H1 (cell line): ENCODE data around the gene GRM5. TPM values are rescaled to one million over a fixed set of nuclear protein-coding genes. Genes with fewer than 3 reads are reported as not detected.
"Not testable (repeated sequence)": the region's sequence is repeated elsewhere in the genome, so short reads cannot be mapped to it uniquely, and the experiment has no call there.

Experiments
- CTCF ChIA-PET: fragments of 300-600 bp; sonication (Branson Sonifier 250); formaldehyde crosslinking; loops from one replicate; lab custom pipeline; 2021; ENCODE audit not compliant: partially characterized antibody; lab: Charles Lee
- POLR2A ChIA-PET: fragments of 300-600 bp; sonication (Branson Sonifier 250); formaldehyde crosslinking; loops from one replicate; lab custom pipeline; 2021; ENCODE audit warnings: inconsistent platforms; ENCODE audit not compliant: partially characterized antibody; lab: Charles Lee
- DNase-seq, 2 experiments: peaks; one replicate each; pipeline versions ENCODE4 v3.0.0 to v3.0.0-alpha.2; 2010 to 2022; ENCODE audit warnings: low spot score in 2 of 2, low read depth in 1 of 2, mixed read lengths in 1 of 2
- FAIRE-seq: peaks from 2 replicates; lab custom pipeline; 2011; peaks lifted over from hg19 to GRCh38; lab: Jason Lieb, UNC
- H2AFZ ChIP-seq: 2 replicates; pipeline ENCODE4 v1.8.1; 2012; ENCODE audit warnings: low read length, inconsistent platforms
- H2AK5ac ChIP-seq: 2 replicates; pipeline ENCODE4 v1.6.1; 2013; ENCODE audit warnings: low read depth, low read length
- H2BK120ac ChIP-seq: replicated peaks from 2 replicates; pipeline ENCODE3; 2013; ENCODE audit warnings: low read depth, low read length, inconsistent platforms
- H2BK12ac ChIP-seq: 2 replicates; pipeline ENCODE4 v1.6.1; 2013; ENCODE audit warnings: low read depth, low read length
- H2BK15ac ChIP-seq: 2 replicates; pipeline ENCODE4 v1.6.1; 2013; ENCODE audit warnings: low read length
- H2BK20ac ChIP-seq: 2 replicates; pipeline ENCODE4 v1.6.1; 2013; ENCODE audit warnings: low read length
- H2BK5ac ChIP-seq: 2 replicates; pipeline ENCODE4 v1.6.1; 2013; ENCODE audit warnings: low read depth, low read length
- H3K14ac ChIP-seq: 2 replicates; pipeline ENCODE4 v1.6.1; 2013; ENCODE audit warnings: inconsistent platforms; ENCODE audit not compliant: insufficient read length
- H3K18ac ChIP-seq: 2 replicates; pipeline ENCODE4 v1.6.1; 2013; ENCODE audit warnings: low read length; ENCODE audit errors: extremely low read depth
- H3K23ac ChIP-seq: 2 replicates; pipeline ENCODE4 v1.6.1; 2013; ENCODE audit warnings: inconsistent platforms; ENCODE audit not compliant: insufficient read length
- H3K23me2 ChIP-seq: 2 replicates; pipeline ENCODE4 v1.6.1; 2013; ENCODE audit warnings: low read depth, low read length
- H3K27ac ChIP-seq: 2 replicates; pipeline ENCODE4 v1.6.1; 2011; ENCODE audit warnings: low read depth, low read length, inconsistent platforms
- H3K27me3 ChIP-seq, 4 experiments: replicated peaks in 1 of 4; 1 replicate in 1 of 4; 2 replicates in 3 of 4; pipeline versions ENCODE4 v1.6.1 to v1.8.1; 2011 to 2013; ENCODE audit warnings: low read length in 3 of 4, mild to moderate bottlenecking in 3 of 4, inconsistent platforms in 2 of 4, mixed read lengths in 2 of 4, moderate library complexity in 1 of 4; ENCODE audit not compliant: control insufficient read depth in 3 of 4, insufficient read depth in 3 of 4; ENCODE audit errors: extremely low read depth in 1 of 4
- H3K36me3 ChIP-seq, 4 experiments: 2 replicates each; pipeline versions ENCODE4 v1.6.1 to v1.8.1; 2011 to 2013; ENCODE audit warnings: mild to moderate bottlenecking in 4 of 4, low read length in 3 of 4, moderate library complexity in 2 of 4, control low read depth in 1 of 4, inconsistent platforms in 1 of 4; ENCODE audit not compliant: insufficient read depth in 4 of 4, control insufficient read depth in 2 of 4
- H3K4ac ChIP-seq: replicated peaks from 2 replicates; pipeline ENCODE3; 2013; ENCODE audit warnings: low read length, low read depth, mixed read lengths, inconsistent platforms; ENCODE audit not compliant: insufficient read length
- H3K4me1 ChIP-seq, 4 experiments: replicated peaks in 1 of 4; 1 replicate in 1 of 4; 2 replicates in 3 of 4; pipeline versions ENCODE4 v1.6.1 to v1.8.1; 2011 to 2013; ENCODE audit warnings: low read length in 3 of 4, inconsistent platforms in 2 of 4, mixed read lengths in 1 of 4; ENCODE audit not compliant: insufficient read depth in 4 of 4, control insufficient read depth in 3 of 4
- H3K4me2 ChIP-seq, 2 experiments: 2 replicates each; pipeline versions ENCODE4 v1.6.1 to v1.8.1; 2011 to 2013; ENCODE audit warnings: low read depth in 2 of 2, low read length in 2 of 2, control low read depth in 1 of 2, inconsistent platforms in 1 of 2, mild to moderate bottlenecking in 1 of 2; ENCODE audit not compliant: insufficient read depth in 1 of 2
- H3K4me3 ChIP-seq, 4 experiments: fragments of 200-600, 300-600 bp in 1 of 4; sonication (generic), shearing (Covaris generic), sonication (Bioruptor Twin) in 1 of 4; 2 replicates each; pipeline versions ENCODE4 v1.5.1 to v1.8.1; 2011 to 2016; ENCODE audit warnings: low read length in 4 of 4, low read depth in 3 of 4, control low read depth in 2 of 4, inconsistent platforms in 2 of 4, mild to moderate bottlenecking in 2 of 4, mixed read lengths in 1 of 4, moderate library complexity in 1 of 4; ENCODE audit not compliant: insufficient read depth in 2 of 4; ENCODE audit errors: extremely low read depth in 1 of 4
- H3K56ac ChIP-seq: replicated peaks from 2 replicates; pipeline ENCODE3; 2013; ENCODE audit warnings: low read depth, mild to moderate bottlenecking, mixed read lengths, low read length, inconsistent platforms; ENCODE audit not compliant: insufficient read length
- H3K79me1 ChIP-seq: 2 replicates; pipeline ENCODE4 v1.6.1; 2013; ENCODE audit warnings: low read depth, low read length, control low read depth
- H3K79me2 ChIP-seq, 2 experiments: 2 replicates each; pipeline versions ENCODE4 v1.6.1 to v1.8.1; 2012 to 2013; ENCODE audit warnings: low read length in 2 of 2, mild to moderate bottlenecking in 2 of 2, inconsistent platforms in 1 of 2; ENCODE audit not compliant: insufficient read depth in 2 of 2, control insufficient read depth in 1 of 2
- H3K9ac ChIP-seq, 4 experiments: replicated peaks in 1 of 4; 1 replicate in 1 of 4; 2 replicates in 3 of 4; pipeline versions ENCODE4 v1.6.1 to v1.8.1; 2011 to 2013; ENCODE audit warnings: low read depth in 3 of 4, low read length in 3 of 4, control low read depth in 2 of 4, mild to moderate bottlenecking in 2 of 4, moderate library complexity in 2 of 4, inconsistent platforms in 1 of 4; ENCODE audit errors: extremely low read depth in 1 of 4
- H3K9me3 ChIP-seq, 2 experiments: 2 replicates each; pipeline versions ENCODE4 v1.6.1 to v1.8.1; 2012 to 2013; ENCODE audit warnings: mild to moderate bottlenecking in 2 of 2, moderate library complexity in 2 of 2, control low read depth in 1 of 2, inconsistent platforms in 1 of 2, low read depth in 1 of 2, low read length in 1 of 2, mixed read lengths in 1 of 2; ENCODE audit not compliant: insufficient read depth in 2 of 2
- H4K20me1 ChIP-seq, 2 experiments: replicated peaks in 1 of 2; 2 replicates each; pipeline versions ENCODE3 to v1.8.1; 2011 to 2013; ENCODE audit warnings: inconsistent platforms in 2 of 2, low read length in 2 of 2, mild to moderate bottlenecking in 1 of 2; ENCODE audit not compliant: insufficient read depth in 2 of 2, control insufficient read depth in 1 of 2
- H4K5ac ChIP-seq: 2 replicates; pipeline ENCODE4 v1.6.1; 2013; ENCODE audit warnings: low read length, low read depth, mixed read lengths, inconsistent platforms; ENCODE audit not compliant: insufficient read length
- H4K8ac ChIP-seq: 2 replicates; pipeline ENCODE4 v1.8.0; 2013; ENCODE audit warnings: mild to moderate bottlenecking, moderate library complexity, low read length, inconsistent platforms; ENCODE audit not compliant: insufficient read depth; ENCODE audit errors: extremely low read depth
- H4K91ac ChIP-seq: replicated peaks from 2 replicates; pipeline ENCODE3; 2013; ENCODE audit warnings: low read length, mixed read lengths, inconsistent platforms; ENCODE audit not compliant: insufficient read length
- PHF8 ChIP-seq: fragments of 200-600 bp; sonication (generic); conservative IDR thresholded peaks from 2 replicates; pipeline ENCODE4 v1.7.1; 2012; ENCODE audit warnings: low read depth, mild to moderate bottlenecking, inconsistent platforms, low read length, moderate library complexity
- RBBP5 ChIP-seq: IDR thresholded peaks from 2 replicates; pipeline ENCODE4 v1.7.1; 2012; ENCODE audit warnings: low read depth, mild to moderate bottlenecking, inconsistent platforms, low read length, moderate library complexity, borderline replicate concordance
- SIX5 ChIP-seq: IDR thresholded peaks from 2 replicates; pipeline ENCODE4 v1.6.1; 2011; ENCODE audit warnings: mild to moderate bottlenecking, low read depth, low read length
- TAF1 ChIP-seq: IDR thresholded peaks from 2 replicates; pipeline ENCODE4 v1.6.1; 2011; ENCODE audit warnings: mild to moderate bottlenecking, low read depth, low read length
- TAF7 ChIP-seq: optimal IDR thresholded peaks from 2 replicates; pipeline ENCODE3; 2011; ENCODE audit warnings: low read depth, mild to moderate bottlenecking, inconsistent platforms, low read length, moderate library complexity, borderline replicate concordance
- WGBS, 2 experiments: shearing (Covaris generic) in 1 of 2; methylation state at CpG; one replicate each; pipeline versions ENCODE4 v1.1.6 to v1.1.7; 2013 to 2015; ENCODE audit warnings: low lambda C conversion rate in 2 of 2, mixed read lengths in 2 of 2, inconsistent platforms in 1 of 2, low coverage in 1 of 2, missing lambda C conversion rate in 1 of 2; ENCODE audit not compliant: insufficient replicate concordance in 2 of 2, insufficient coverage in 1 of 2, insufficient read length in 1 of 2; ENCODE audit errors: extremely low coverage in 1 of 2, missing lambda C conversion rate in 1 of 2; 5-methylcytosine and 5-hydroxymethylcytosine counted together
- polyA plus RNA-seq, 7 experiments: library from polyadenylated mRNA; depleted of rRNA in 3 of 7; stranded (reverse) in 5 of 7; unstranded in 2 of 7; fragments of >200 nt in 5 of 7; fragments of 200-250 nt in 2 of 7; gene quantifications; 1 replicate in 5 of 7; 2 replicates in 1 of 7; 4 replicates in 1 of 7; pipeline versions ENCODE4 v1.2.1 to v1.2.3, GENCODE V29; 2011 to 2013; ENCODE audit warnings: missing spikeins in 2 of 7, mixed read lengths in 2 of 7
- total RNA-seq: library from RNA; stranded (reverse); fragmentation: NEBNext Ultra II Directional; extraction: Animal tissue kit (Norgen Biotek cat#: 25700); gene quantifications from 2 replicates; pipeline ENCODE4 v1.2.1, GENCODE V29; 2021

The GRM5 gene
- total and polyA plus RNA-seq, 2 of the 8 experiments (the other 6 are each of a cell fraction or from before 2014, with no cell fraction given): 0.15 to 0.43 TPM

- TF ChIP-seq RBBP5 (no peak), PHF8 (no peak), TAF1 (no peak), TAF7 (no peak), SIX5 (no peak)
Observed at GRCh38 chr11:88909500-88909899, 156.3 kb downstream of the GRM5 start (continued).

GRCh38 chr11:88901436-88901835, 164.3 kb downstream of the GRM5 start:
- H3K9ac ChIP-seq, H3K4me1 ChIP-seq, H3K18ac ChIP-seq, H3K79me2 ChIP-seq, POLR2A ChIA-PET, H3K56ac ChIP-seq, H4K91ac ChIP-seq, H2BK12ac ChIP-seq, H2BK15ac ChIP-seq, H3K27ac ChIP-seq, H3K36me3 ChIP-seq, H3K9me3 ChIP-seq, H3K4me3 ChIP-seq, H2BK20ac ChIP-seq, H4K8ac ChIP-seq, H3K14ac ChIP-seq, H3K23ac ChIP-seq, H3K79me1 ChIP-seq, H2BK5ac ChIP-seq, DNase-seq, CTCF ChIA-PET, H2AFZ ChIP-seq, H2BK120ac ChIP-seq, H4K5ac ChIP-seq, H3K23me2 ChIP-seq, H3K27me3 ChIP-seq, H2AK5ac ChIP-seq, H3K4ac ChIP-seq, H3K4me2 ChIP-seq, H4K20me1 ChIP-seq: not testable (repeated sequence)
- 87% methylated on average over 2 of the region's 2 CpGs; no CpG with 5 or more reads in 1 of the 2 experiments for WGBS, 2 experiments
- peak; percentile 60 for FAIRE-seq
